Skin epidermis (tissue), 12 donors: ENCODE results near the gene NIFK.
"Not testable (repeated sequence)": the region's sequence is repeated elsewhere in the genome, so short reads cannot be mapped to it uniquely, and the experiment has no call there.

Experiments used
- H3K27ac ChIP-seq, 21 experiments: fragments of 200-600 bp; sonication (generic) in 11 of 21; one replicate each; pipeline ENCODE4 v1.5.0; 2020; ENCODE audit warnings: mild to moderate bottlenecking in 3 of 21, inconsistent platforms in 2 of 21, moderate library complexity in 2 of 21
- H3K4me3 ChIP-seq, 7 experiments: fragments of 200-600 bp; sonication (generic) in 2 of 7; one replicate each; pipeline ENCODE4 v1.5.0; 2020; ENCODE audit warnings: inconsistent platforms in 2 of 7, mild to moderate bottlenecking in 2 of 7, moderate library complexity in 1 of 7

The NIFK gene

DNA sequence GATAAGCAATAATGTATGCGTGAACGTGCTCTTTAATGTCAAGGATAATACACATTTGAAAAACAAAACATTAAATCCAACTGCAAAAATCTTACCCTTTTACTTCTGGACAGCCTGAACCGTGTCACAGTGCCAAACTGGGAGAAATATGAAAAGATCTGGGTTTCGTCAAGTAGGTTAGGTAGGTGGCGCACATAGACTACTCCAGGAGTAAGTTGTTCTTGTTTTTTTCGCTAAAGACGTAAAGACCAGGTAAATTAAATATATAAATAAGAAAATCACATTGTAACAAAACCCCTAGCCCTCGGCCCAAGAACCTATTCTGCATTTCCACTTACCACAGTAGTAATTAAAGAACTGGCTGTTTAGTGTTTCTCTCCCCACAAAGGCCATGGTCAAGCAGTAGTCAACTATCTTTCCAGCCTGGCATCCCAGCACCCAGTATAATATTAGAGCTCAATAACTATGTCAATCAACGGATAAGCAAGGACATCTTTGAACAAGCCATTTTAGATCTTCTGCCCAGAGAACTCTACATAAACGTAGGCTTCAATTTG lies 1.1 kb downstream of the NIFK start:
- H3K27ac ChIP-seq, result peak overlapping the region in 17 of 21 experiments; percentile 73 to 95 (median 84)
- peak overlapping the region; percentile 63 to 87 (median 76) for H3K4me3 ChIP-seq

GRCh38 chr2:121734544-121734943 lies 2.1 kb downstream of the NIFK start:
- H3K4me3 ChIP-seq, H3K27ac ChIP-seq: not testable (repeated sequence)

- Histone ChIP-seq H3K4me3 (no peak overlapping the region), H3K27ac (no peak overlapping the region)
Observed at GRCh38 chr2:121731366-121731765, 5.3 kb downstream of the NIFK start.

GRCh38 chr2:121727950-121728349 lies 8.7 kb downstream of the NIFK start:
- Histone ChIP-seq H3K4me3 (no peak overlapping the region), H3K27ac (no peak overlapping the region)

GRCh38 chr2:121727332-121727731 lies 9.3 kb downstream of the NIFK start:
- Histone ChIP-seq H3K4me3 (no peak overlapping the region), H3K27ac (no peak overlapping the region)

DNA sequence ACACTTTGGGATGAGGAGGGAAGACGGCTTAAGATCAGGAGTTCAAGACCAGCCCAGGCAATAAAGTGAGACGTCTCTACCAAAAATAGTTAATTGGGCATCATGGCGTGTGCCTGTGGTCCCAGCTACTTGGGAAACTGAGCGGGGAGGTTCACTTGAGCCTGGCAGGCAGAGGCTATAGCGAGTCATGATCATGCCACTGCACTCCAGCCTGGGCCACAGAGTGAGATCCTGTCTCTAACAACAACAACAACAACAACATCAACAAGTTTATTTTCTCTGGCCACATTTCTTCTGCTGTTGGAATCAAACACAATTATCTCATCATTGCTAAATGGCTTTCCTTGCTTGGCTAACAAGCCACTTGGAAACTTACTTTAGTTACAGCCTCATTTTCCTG lies 13.4 kb downstream of the NIFK start:
- no peak overlapping the region for H3K4me3 ChIP-seq
- H3K27ac ChIP-seq, result peak overlapping the region in 2 of 21 experiments; percentile 17 to 31

DNA sequence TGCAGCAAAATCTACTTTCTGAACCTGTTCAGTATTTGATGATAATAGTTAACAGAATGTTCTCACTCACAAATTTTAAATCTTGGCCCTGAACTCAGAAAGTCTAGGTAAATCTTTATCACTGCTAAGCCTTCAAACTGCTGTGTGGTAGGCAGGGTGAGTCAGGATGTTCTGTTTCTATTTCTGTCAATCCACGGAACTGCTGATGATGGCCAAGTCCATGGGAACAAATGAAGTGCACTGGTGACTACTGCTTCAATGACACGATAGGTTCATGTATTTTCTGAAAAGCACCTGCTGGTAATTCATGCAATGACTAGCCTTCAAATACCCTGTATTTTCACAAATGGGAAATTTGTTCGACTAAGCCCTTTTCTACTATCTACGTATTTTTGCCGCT lies 14.2 kb downstream of the NIFK start:
- H3K27ac ChIP-seq, result peak overlapping the region in 1 of 21 experiments; percentile 32
- H3K4me3 ChIP-seq, result no peak overlapping the region

GRCh38 chr2:121721926-121722325 lies 14.7 kb downstream of the NIFK start:
- peak overlapping the region in 1 of 21 experiments; percentile 32 for H3K27ac ChIP-seq
- no peak overlapping the region for H3K4me3 ChIP-seq

- no peak overlapping the region for H3K4me3 ChIP-seq
Observed at GRCh38 chr2:121717529-121717928, 19.1 kb downstream of the NIFK start.

DNA sequence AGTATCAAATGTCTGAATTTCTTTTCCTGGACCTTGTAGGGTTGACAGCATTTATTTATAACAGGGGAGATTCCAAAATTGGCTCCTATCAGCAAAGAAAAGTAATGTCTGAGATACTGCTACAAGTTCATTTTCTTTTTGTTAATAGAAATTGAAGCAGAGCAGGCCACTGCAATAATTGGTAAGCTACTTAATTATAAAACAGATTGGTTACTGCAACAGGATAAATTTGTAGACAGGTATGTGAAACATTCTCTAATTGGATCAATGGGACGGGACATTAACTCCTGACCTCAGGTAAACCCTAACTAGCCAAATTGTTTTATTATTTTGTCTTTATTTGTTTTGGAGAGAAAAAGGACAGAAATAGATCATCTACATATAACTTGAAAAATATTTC lies 20.5 kb downstream of the NIFK start:
- H3K27ac ChIP-seq, result no peak overlapping the region
- H3K4me3 ChIP-seq, result no peak overlapping the region

More at GRCh38 chr2:121717529-121717928, 19.1 kb downstream of the NIFK start:
- no peak overlapping the region for H3K27ac ChIP-seq

- not testable (repeated sequence) for H3K27ac ChIP-seq, H3K4me3 ChIP-seq
Observed at GRCh38 chr2:121711481-121711880, 25.2 kb downstream of the NIFK start.

DNA sequence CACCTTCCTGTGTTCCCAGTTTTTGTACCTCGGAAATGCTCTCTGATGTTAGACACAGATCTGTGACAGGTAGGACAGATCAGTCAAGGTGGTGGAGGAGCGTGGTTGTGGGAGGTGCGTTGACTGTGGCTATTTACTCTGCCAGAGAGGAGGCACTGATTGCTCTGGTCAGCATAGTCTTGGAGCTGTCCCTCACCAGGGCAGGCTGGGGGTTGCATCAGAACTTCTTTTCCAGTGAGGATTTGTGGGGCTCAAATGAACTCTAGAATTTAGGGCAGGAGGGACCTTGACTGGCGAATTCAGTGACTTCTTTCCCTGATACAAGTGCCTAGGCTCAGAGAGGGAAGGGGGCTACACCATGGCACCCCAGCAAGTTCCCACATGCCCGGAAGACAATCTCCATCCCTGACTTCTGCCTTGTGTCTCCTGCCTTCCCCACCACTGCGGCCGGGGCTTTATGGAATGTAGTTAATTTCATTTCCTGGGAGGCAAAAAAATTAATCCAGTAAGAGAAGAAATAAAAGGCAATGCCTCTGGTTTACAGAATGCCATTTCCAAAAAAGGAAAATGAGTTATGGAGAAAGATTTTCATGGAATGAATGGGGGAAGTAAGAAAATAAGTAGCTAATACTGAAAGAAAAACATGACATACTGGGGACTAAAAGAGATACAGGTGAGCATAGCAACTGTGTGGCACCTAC lies 26.1 kb downstream of the NIFK start:
- no peak overlapping the region for H3K4me3 ChIP-seq
- H3K27ac ChIP-seq, result no peak overlapping the region

- Histone ChIP-seq H3K27ac (no peak overlapping the region), H3K4me3 (no peak overlapping the region)
Observed at GRCh38 chr2:121709776-121710469, 26.8 kb downstream of the NIFK start.

DNA sequence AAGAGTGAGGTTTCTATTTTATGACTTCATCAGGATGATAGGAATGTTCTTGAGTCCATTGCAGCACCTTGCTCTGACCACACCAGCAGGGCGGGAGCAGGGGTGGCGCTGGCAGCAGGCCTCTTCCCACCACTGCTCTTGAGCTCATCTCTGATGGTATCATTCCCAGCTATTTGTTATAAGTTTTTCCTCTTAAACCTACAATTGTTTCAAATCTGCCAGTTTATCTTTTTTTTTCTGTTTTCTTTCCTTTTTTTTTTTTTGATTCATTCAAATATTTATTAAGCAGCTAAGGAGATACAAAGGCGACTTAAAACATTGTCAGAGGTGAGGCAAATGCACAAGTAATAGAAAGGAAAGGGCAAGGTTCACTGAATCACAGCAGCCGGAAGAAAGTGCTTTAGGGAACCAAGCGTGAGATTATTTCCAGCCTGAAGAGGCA lies 28.7 kb downstream of the NIFK start:
- H3K4me3 ChIP-seq, result no peak overlapping the region
- no peak overlapping the region for H3K27ac ChIP-seq

GRCh38 chr2:121707344-121707919 lies 29.2 kb downstream of the NIFK start:
- Histone ChIP-seq H3K27ac (no peak overlapping the region), H3K4me3 (no peak overlapping the region)

DNA sequence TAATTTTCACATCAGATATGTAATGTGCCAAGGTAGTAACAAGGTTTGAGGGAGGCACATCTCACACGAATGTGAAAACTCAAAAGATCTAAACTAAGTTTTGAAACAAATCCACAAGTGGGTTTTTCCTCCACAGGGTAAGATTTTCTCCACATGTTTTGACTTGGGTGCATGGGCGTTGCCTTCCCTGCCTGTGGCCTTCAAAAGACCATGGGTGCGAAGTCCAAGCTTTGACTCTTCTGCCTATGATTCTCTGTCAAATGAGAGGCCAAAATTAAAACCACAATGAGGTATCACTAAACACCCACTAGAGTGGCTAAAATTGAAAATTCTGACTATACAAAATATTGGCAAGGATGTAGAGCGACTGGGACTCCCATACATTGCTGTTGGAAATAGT lies 30.7 kb downstream of the NIFK start:
- Histone ChIP-seq H3K27ac (no peak overlapping the region), H3K4me3 (no peak overlapping the region)

DNA sequence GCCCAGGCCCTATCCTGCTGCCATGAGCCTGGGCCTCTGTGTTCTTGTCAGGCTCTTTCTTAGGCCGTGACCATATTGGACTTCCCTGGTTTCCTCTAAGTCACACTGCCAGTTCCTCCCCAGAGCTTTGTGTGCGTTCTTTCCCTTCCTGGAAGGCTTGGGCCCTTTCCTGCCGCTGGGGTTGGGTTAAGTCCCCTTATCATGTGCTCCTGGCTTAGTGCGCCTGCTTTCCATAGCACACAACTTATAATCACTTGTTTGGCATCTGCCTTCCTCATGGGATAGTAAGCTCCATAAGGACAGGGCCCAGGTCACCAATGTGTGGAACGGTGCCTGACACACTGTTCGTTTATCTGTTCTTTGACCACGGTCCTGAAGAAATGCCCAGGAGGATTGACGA lies 31.3 kb downstream of the NIFK start:
- H3K27ac ChIP-seq, result no peak overlapping the region

DNA sequence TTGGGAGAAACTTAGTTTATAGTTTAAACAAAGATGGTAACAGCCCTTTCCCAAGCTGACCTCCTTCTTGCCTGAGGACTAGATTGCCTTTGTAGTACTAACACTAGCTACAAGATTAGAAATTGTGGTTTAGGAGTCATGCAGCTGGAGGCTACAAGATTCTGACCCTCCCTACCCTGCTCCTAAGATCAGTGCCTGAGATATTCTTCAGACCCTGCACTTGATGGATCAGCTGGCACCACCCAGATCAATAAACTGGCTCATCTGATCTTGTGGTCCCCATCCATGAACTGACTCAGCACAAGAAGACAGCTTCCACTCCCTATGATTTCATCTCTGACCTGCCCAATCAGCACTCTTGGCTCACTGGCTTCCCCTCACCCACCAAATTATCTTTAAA lies 34.9 kb downstream of the NIFK start:
- H3K27ac ChIP-seq, result peak overlapping the region in 3 of 21 experiments; percentile 74 to 91 (median 85)
- H3K4me3 ChIP-seq, result not testable (repeated sequence)

More for the DNA sequence above, 31.3 kb downstream of the NIFK start:
- no peak overlapping the region for H3K4me3 ChIP-seq

GRCh38 chr2:121699421-121700333 lies 37.0 kb downstream of the NIFK start:
- Histone ChIP-seq H3K27ac (peak overlapping the region in 20 of 21 experiments; percentile 9 to 91 (median 64)), H3K4me3 (peak overlapping the region in 1 of 7 experiments; percentile 12)
